HCT116 (cell line): ENCODE data around the gene ITPK1. TPM values are rescaled to one million over a fixed set of nuclear protein-coding genes. Genes with fewer than 3 reads are reported as not detected.

Experiments used
- ATAC-seq: fragments of 200-7000 bp; cut with Tn5 transposase; 2 replicates; pipeline ENCODE4 v1.9.1; 2020; ENCODE audit warnings: mild to moderate bottlenecking, moderate library complexity
- BruUV-seq: library from RNA; stranded (reverse); fragments of 400-500 nt; replicated peaks from 2 replicates; lab custom pipeline; 2021; lab: Mats Ljungman, UMichigan
- CTCF ChIA-PET: fragments of 300-600 bp; sonication (Branson Sonifier 250); formaldehyde crosslinking; loops from one replicate; lab custom pipeline; 2021; ENCODE audit warnings: antibody characterized with exemption; lab: Charles Lee
- POLR2A ChIA-PET: fragments of 300-600, 350-600 bp; sonication (Branson Sonifier 250); formaldehyde crosslinking; loops from one replicate; lab custom pipeline; 2021; ENCODE audit warnings: antibody characterized with exemption; lab: Charles Lee
- RAD21 ChIA-PET, 2 experiments: fragments of 300-600 bp; sonication (Branson Sonifier 250); formaldehyde crosslinking; loops; one replicate each; lab custom pipeline; 2023; ENCODE audit warnings: low total read pairs in 2 of 2; ENCODE audit not compliant: uncharacterized antibody in 2 of 2, unreplicated experiment in 2 of 2, low non-redundant PET in 1 of 2; lab: Charles Lee
- DNase-seq: peaks from one replicate; pipeline ENCODE4 v3.0.0-alpha.2; 2010; ENCODE audit warnings: low read depth, low spot score
- H2AFZ ChIP-seq: fragments of 200-600 bp; shearing (Covaris generic), sonication (generic); 2 replicates; pipeline ENCODE4 v1.6.1; 2017; ENCODE audit warnings: low read depth, mixed run types, mixed read lengths, antibody characterized with exemption, low read length; ENCODE audit not compliant: poor library complexity, severe bottlenecking
- H3K27ac ChIP-seq: 2 replicates; pipeline ENCODE4 v1.5.1; 2012; ENCODE audit warnings: low read depth, low read length
- H3K27me3 ChIP-seq: fragments of 200-600 bp; sonication (generic); 2 replicates; pipeline ENCODE4 v1.6.1; 2016; ENCODE audit warnings: mixed run types, low read length, mixed read lengths; ENCODE audit not compliant: insufficient read depth
- H3K36me3 ChIP-seq, 2 experiments: fragments of 200-500 bp in 1 of 2; fragments of 200-600 bp in 1 of 2; sonication (Bioruptor generic) in 1 of 2; sonication (generic) in 1 of 2; 2 replicates each; pipeline versions ENCODE4 v1.5.1 to v1.6.1; 2014 to 2016; ENCODE audit warnings: low read length in 2 of 2, inconsistent platforms in 1 of 2, mixed read lengths in 1 of 2, mixed run types in 1 of 2; ENCODE audit not compliant: insufficient read depth in 2 of 2, control insufficient read depth in 1 of 2
- H3K4me1 ChIP-seq, 2 experiments: fragments of 200-600 bp in 1 of 2; sonication (generic) in 1 of 2; 2 replicates each; pipeline versions ENCODE4 v1.5.1 to v1.6.1; 2012 to 2017; ENCODE audit warnings: low read length in 2 of 2, inconsistent platforms in 1 of 2, mild to moderate bottlenecking in 1 of 2, mixed read lengths in 1 of 2, mixed run types in 1 of 2, moderate library complexity in 1 of 2; ENCODE audit not compliant: insufficient read depth in 2 of 2, control insufficient read depth in 1 of 2
- H3K4me2 ChIP-seq: fragments of 200-600 bp; sonication (generic); 2 replicates; pipeline ENCODE4 v1.6.1; 2017; ENCODE audit warnings: mixed run types, low read length, mixed read lengths
- H3K4me3 ChIP-seq, 2 experiments: fragments of 200-600 bp in 1 of 2; sonication (generic) in 1 of 2; replicated peaks in 1 of 2; 2 replicates each; pipeline ENCODE4 v1.5.1; 2011 to 2016; ENCODE audit warnings: low read length in 2 of 2, control low read depth in 1 of 2, low read depth in 1 of 2, mild to moderate bottlenecking in 1 of 2, mixed read lengths in 1 of 2, mixed run types in 1 of 2
- H3K79me2 ChIP-seq: fragments of 200-600 bp; sonication (generic); 2 replicates; pipeline ENCODE4 v1.6.1; 2017; ENCODE audit warnings: mild to moderate bottlenecking, mixed run types, low read length, moderate library complexity, mixed read lengths; ENCODE audit not compliant: insufficient read depth
- H3K9ac ChIP-seq: fragments of 200-600 bp; sonication (generic); 2 replicates; pipeline ENCODE4 v1.6.1; 2016; ENCODE audit warnings: low read length, mixed read lengths
- H3K9me2 ChIP-seq: fragments of 200-600 bp; sonication (generic), shearing (Covaris generic); 2 replicates; pipeline ENCODE4 v1.6.1; 2017; ENCODE audit warnings: mixed run types, mild to moderate bottlenecking, moderate library complexity; ENCODE audit not compliant: insufficient read depth
- H3K9me3 ChIP-seq, 2 experiments: fragments of 200-500 bp in 1 of 2; fragments of 200-600 bp in 1 of 2; sonication (Bioruptor generic) in 1 of 2; sonication (generic) in 1 of 2; 2 replicates each; pipeline ENCODE4 v1.6.1; 2014 to 2017; ENCODE audit warnings: low read length in 2 of 2, mixed read lengths in 2 of 2, inconsistent platforms in 1 of 2, low read depth in 1 of 2, mild to moderate bottlenecking in 1 of 2, mixed run types in 1 of 2, moderate library complexity in 1 of 2; ENCODE audit not compliant: control insufficient read depth in 1 of 2, insufficient read depth in 1 of 2
- H4K20me1 ChIP-seq: fragments of 200-600 bp; sonication (generic), shearing (Covaris generic); 2 replicates; pipeline ENCODE4 v1.6.1; 2017; ENCODE audit warnings: mixed run types, mild to moderate bottlenecking, moderate library complexity; ENCODE audit not compliant: insufficient read depth
- EGR1 ChIP-seq: IDR thresholded peaks from 2 replicates; pipeline ENCODE4 v1.6.1; 2012; ENCODE audit warnings: low read depth
- ELF1 ChIP-seq: IDR thresholded peaks from 2 replicates; pipeline ENCODE4 v1.6.1; 2012; ENCODE audit warnings: low read depth, borderline replicate concordance
- EZH2 ChIP-seq: fragments of 200-600 bp; sonication (generic); IDR thresholded peaks from 2 replicates; pipeline ENCODE4 v1.6.1; 2017; ENCODE audit warnings: antibody characterized with exemption, mixed run types
- EZH2phosphoT487 ChIP-seq: fragments of 200-600 bp; IDR thresholded peaks from 2 replicates; pipeline ENCODE4 v1.6.1; 2018; ENCODE audit warnings: antibody characterized with exemption, borderline replicate concordance
- POLR2AphosphoS5 ChIP-seq: IDR thresholded peaks from 2 replicates; pipeline ENCODE4 v1.6.1; 2011; ENCODE audit warnings: mild to moderate bottlenecking, low read depth, low read length, moderate library complexity
- RAD21 ChIP-seq: IDR thresholded peaks from 2 replicates; pipeline ENCODE4 v1.6.1; 2012; ENCODE audit warnings: low read depth, mild to moderate bottlenecking
- SIN3A ChIP-seq: IDR thresholded peaks from 2 replicates; pipeline ENCODE4 v1.6.1; 2012; ENCODE audit warnings: low read depth
- SRF ChIP-seq: IDR thresholded peaks from 2 replicates; pipeline ENCODE4 v1.6.1; 2012; ENCODE audit warnings: low read depth
- ZNF274 ChIP-seq: fragments of 200-500 bp; sonication (Bioruptor generic); IDR thresholded peaks from 2 replicates; pipeline ENCODE4 v1.6.1; 2014; ENCODE audit warnings: mild to moderate bottlenecking, low read depth, low read length, inconsistent platforms
- intact Hi-C: fragments of 100-400 bp; cut with micrococcal nuclease; formaldehyde crosslinking; loops from 2 replicates; pipeline ENCODE4 v1.10.0; 2022
- total RNA-seq: library from RNA; stranded (reverse); gene quantifications from one replicate; pipeline ENCODE4 v1.2.1, GENCODE V29; 2021; ENCODE audit not compliant: unreplicated experiment
- TF ChIP-seq, protein P1 (sequence below): IDR thresholded peaks from 2 replicates; pipeline ENCODE4 v1.6.1; 2012

ITPK1 gene
- total RNA-seq, 1 experiment from 2014 or later, result 70.2 TPM

GRCh38 chr14:92945544-92945943 lies 170.2 kb downstream of the ITPK1 start (continued):
- TF ChIP-seq ZNF274, result no peak
- no peak for TF ChIP-seq EZH2
- no peak for TF ChIP-seq POLR2AphosphoS5
- TF ChIP-seq RAD21, result no peak
- no peak for TF ChIP-seq EZH2phosphoT487
- TF ChIP-seq ELF1, result no peak
- TF ChIP-seq, all 23 proteins: peak for 0

DNA sequence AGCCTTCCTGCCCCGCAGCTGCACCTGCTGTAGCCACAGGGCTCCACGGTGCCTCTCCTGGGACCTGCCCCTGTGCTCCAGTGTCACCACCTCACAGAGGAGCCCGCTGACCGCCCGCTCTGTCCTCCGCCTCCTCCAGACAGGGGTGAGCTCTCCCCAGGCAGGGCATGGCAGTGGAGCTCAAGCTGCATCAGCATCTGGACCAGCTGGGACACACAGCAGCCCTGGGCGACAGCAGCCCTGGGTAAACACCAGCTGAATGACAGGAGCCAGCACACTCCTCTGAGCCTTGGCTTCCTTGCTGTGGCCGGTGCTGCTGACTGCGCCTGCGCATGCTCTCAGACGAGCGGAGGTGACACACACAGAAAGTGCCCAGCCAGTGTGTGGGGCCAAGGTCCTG lies 170.7 kb downstream of the ITPK1 start:
- Histone ChIP-seq H3K4me1 (peaks cover 11 to 18% of the 10 kb centered on the region in 2 experiments), H3K9me3 (no peaks in the 10 kb centered on the region), H3K27ac (no peak overlapping the region), H3K9ac (no peak overlapping the region), H3K4me2 (no peak overlapping the region), H4K20me1 (no peaks in the 10 kb centered on the region), H2AFZ (no peak overlapping the region), H3K9me2 (no peaks in the 10 kb centered on the region), H3K36me3 (no peaks in the 10 kb centered on the region; a peak in 1 of 4 replicates), H3K79me2 (no peaks in the 10 kb centered on the region), H3K27me3 (no peaks in the 10 kb centered on the region), H3K4me3 (no peak overlapping the region)
- POLR2A ChIA-PET, result no interaction called here
- RAD21 ChIA-PET, result no interaction called here
- TF ChIP-seq SIN3A (no peak), EGR1 (no peak), SRF (no peak)
- TF ChIP-seq, protein P1, sequence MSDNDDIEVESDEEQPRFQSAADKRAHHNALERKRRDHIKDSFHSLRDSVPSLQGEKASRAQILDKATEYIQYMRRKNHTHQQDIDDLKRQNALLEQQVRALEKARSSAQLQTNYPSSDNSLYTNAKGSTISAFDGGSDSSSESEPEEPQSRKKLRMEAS, result no peak
- BruUV-seq, result no TSS peak
- no peak for DNase-seq
- intact Hi-C loops, result no loop called here
- CTCF ChIA-PET, result no interaction called here
- no peak for ATAC-seq
